H9 (cell line): ENCODE data around the gene CEP112. TPM values are rescaled to one million over a fixed set of nuclear protein-coding genes. Genes with fewer than 3 reads are reported as not detected.

Source experiments
- DNase-seq: peaks from one replicate; pipeline ENCODE4 v3.0.0-alpha.2; 2017
- H2AFZ ChIP-seq: one replicate; pipeline ENCODE4 v1.6.1; 2013; ENCODE audit warnings: mild to moderate bottlenecking, low read length, control low read depth, moderate library complexity
- H2AK5ac ChIP-seq: 2 replicates; pipeline ENCODE4 v1.6.1; 2013; ENCODE audit warnings: low read length, control low read depth, mixed read lengths; ENCODE audit not compliant: insufficient read length
- H2BK120ac ChIP-seq: one replicate; pipeline ENCODE4 v1.6.1; 2013; ENCODE audit warnings: low read depth, mild to moderate bottlenecking, low read length, control low read depth, inconsistent platforms; ENCODE audit not compliant: poor library complexity, severe bottlenecking
- H2BK12ac ChIP-seq: 2 replicates; pipeline ENCODE4 v1.6.1; 2013; ENCODE audit warnings: low read length, control low read depth, mixed read lengths, low read depth; ENCODE audit not compliant: insufficient read length
- H2BK15ac ChIP-seq: 2 replicates; pipeline ENCODE4 v1.6.1; 2013; ENCODE audit warnings: low read depth, low read length, control low read depth
- H2BK20ac ChIP-seq: one replicate; pipeline ENCODE4 v1.6.1; 2013; ENCODE audit warnings: low read depth, mild to moderate bottlenecking, low read length, control low read depth, inconsistent platforms; ENCODE audit not compliant: poor library complexity, severe bottlenecking
- H2BK5ac ChIP-seq: 2 replicates; pipeline ENCODE4 v1.6.1; 2013; ENCODE audit warnings: low read length, control low read depth, mixed read lengths; ENCODE audit not compliant: insufficient read length
- H3K14ac ChIP-seq: 2 replicates; pipeline ENCODE4 v1.6.1; 2013; ENCODE audit warnings: low read length, control low read depth; ENCODE audit not compliant: insufficient read depth
- H3K18ac ChIP-seq: 2 replicates; pipeline ENCODE4 v1.6.1; 2013; ENCODE audit warnings: low read depth, mild to moderate bottlenecking, mixed read lengths, low read length, control low read depth; ENCODE audit not compliant: insufficient read length
- H3K23ac ChIP-seq: 2 replicates; pipeline ENCODE4 v1.6.1; 2013; ENCODE audit warnings: low read length, control low read depth, mixed read lengths, low read depth; ENCODE audit not compliant: insufficient read length
- H3K23me2 ChIP-seq: 2 replicates; pipeline ENCODE4 v1.6.1; 2013; ENCODE audit warnings: low read depth, mild to moderate bottlenecking, mixed read lengths, low read length, control low read depth; ENCODE audit not compliant: insufficient read length, poor library complexity, severe bottlenecking
- H3K27ac ChIP-seq: 2 replicates; pipeline ENCODE4 v1.5.1; 2013; ENCODE audit warnings: low read length, control low read depth, mixed read lengths, low read depth; ENCODE audit not compliant: insufficient read length
- H3K27me3 ChIP-seq: 2 replicates; pipeline ENCODE4 v1.6.1; 2013; ENCODE audit warnings: low read length, control low read depth, inconsistent platforms; ENCODE audit not compliant: insufficient read depth
- H3K4ac ChIP-seq: 2 replicates; pipeline ENCODE4 v1.6.1; 2013; ENCODE audit warnings: low read depth, mild to moderate bottlenecking, control low read depth, inconsistent platforms, low read length, moderate library complexity
- H3K4me1 ChIP-seq: 2 replicates; pipeline ENCODE4 v1.6.1; 2013; ENCODE audit warnings: low read length, control low read depth, inconsistent platforms; ENCODE audit not compliant: insufficient read depth
- H3K4me2 ChIP-seq: 2 replicates; pipeline ENCODE4 v1.6.1; 2013; ENCODE audit warnings: low read length, control low read depth, mixed read lengths; ENCODE audit not compliant: insufficient read length, insufficient read depth
- H3K56ac ChIP-seq: 2 replicates; pipeline ENCODE4 v1.6.1; 2013; ENCODE audit warnings: low read depth, mild to moderate bottlenecking, mixed read lengths, low read length, control low read depth; ENCODE audit not compliant: insufficient read length
- H3K79me1 ChIP-seq: 2 replicates; pipeline ENCODE4 v1.6.1; 2013; ENCODE audit warnings: low read depth, mild to moderate bottlenecking, moderate library complexity, low read length, control low read depth, inconsistent platforms; ENCODE audit not compliant: insufficient read depth, poor library complexity, severe bottlenecking
- H3K79me2 ChIP-seq: 2 replicates; pipeline ENCODE4 v1.6.1; 2013; ENCODE audit warnings: low read length, control low read depth, inconsistent platforms; ENCODE audit not compliant: insufficient read depth
- H3K9ac ChIP-seq: 2 replicates; pipeline ENCODE4 v1.6.1; 2013; ENCODE audit warnings: low read length, control low read depth, mixed read lengths; ENCODE audit not compliant: insufficient read length; ENCODE audit errors: extremely low read depth
- H3K9me3 ChIP-seq: one replicate; pipeline ENCODE4 v1.6.1; 2013; ENCODE audit warnings: low read depth, low read length, inconsistent platforms; ENCODE audit not compliant: control insufficient read depth
- H3T11ph ChIP-seq: one replicate; pipeline ENCODE4 v1.6.1; 2013; ENCODE audit warnings: mild to moderate bottlenecking, low read length, control low read depth, inconsistent platforms
- H4K20me1 ChIP-seq: one replicate; pipeline ENCODE4 v1.6.1; 2013; ENCODE audit not compliant: control insufficient read depth, insufficient read length, insufficient read depth
- H4K5ac ChIP-seq: 2 replicates; pipeline ENCODE4 v1.6.1; 2013; ENCODE audit warnings: low read depth, mild to moderate bottlenecking, mixed read lengths, low read length, control low read depth; ENCODE audit not compliant: insufficient read length
- H4K8ac ChIP-seq: replicated peaks from 2 replicates; pipeline ENCODE4 v1.6.1; 2013; ENCODE audit warnings: low read length, control low read depth, mixed read lengths, low read depth; ENCODE audit not compliant: insufficient read length
- H4K91ac ChIP-seq: 2 replicates; pipeline ENCODE4 v1.6.1; 2013; ENCODE audit warnings: low read depth, mild to moderate bottlenecking, moderate library complexity, mixed read lengths, low read length, control low read depth; ENCODE audit not compliant: insufficient read length
- H3K27ac Mint-ChIP-seq, 3 experiments: 2 replicates in 2 of 3; 3 replicates in 1 of 3; pipeline ENCODE4 v1.8.0; 2020 to 2021; ENCODE audit warnings: mixed read lengths in 3 of 3, mild to moderate bottlenecking in 1 of 3, moderate library complexity in 1 of 3
- H3K27me3 Mint-ChIP-seq: 2 replicates; pipeline ENCODE4 v1.8.0; 2021; ENCODE audit warnings: low read depth, mild to moderate bottlenecking, moderate library complexity, mixed read lengths
- H3K36me3 Mint-ChIP-seq, 3 experiments: 2 replicates in 2 of 3; 3 replicates in 1 of 3; pipeline ENCODE4 v1.8.0; 2020 to 2021; ENCODE audit warnings: low read depth in 3 of 3, mixed read lengths in 3 of 3; ENCODE audit not compliant: insufficient read depth in 1 of 3
- H3K4me1 Mint-ChIP-seq, 2 experiments: 2 replicates each; pipeline ENCODE4 v1.8.0; 2020; ENCODE audit warnings: mixed read lengths in 2 of 2
- H3K4me3 Mint-ChIP-seq, 2 experiments: 2 replicates in 1 of 2; 3 replicates in 1 of 2; pipeline ENCODE4 v1.8.0; 2020 to 2021; ENCODE audit warnings: mild to moderate bottlenecking in 2 of 2, mixed read lengths in 2 of 2, moderate library complexity in 1 of 2
- H3K9me3 Mint-ChIP-seq, 2 experiments: 2 replicates in 1 of 2; 3 replicates in 1 of 2; pipeline ENCODE4 v1.8.0; 2020; ENCODE audit warnings: mild to moderate bottlenecking in 2 of 2, mixed read lengths in 2 of 2, moderate library complexity in 1 of 2
- WGBS: extraction: QIAGEN DNeasy Blood & Tissue Kit; methylation state at CpG from one replicate; pipeline ENCODE4 v1.1.7; 2013; ENCODE audit warnings: missing lambda C conversion rate, low lambda C conversion rate, mixed read lengths; ENCODE audit not compliant: insufficient read length; ENCODE audit errors: extremely low coverage; 5-methylcytosine and 5-hydroxymethylcytosine counted together
- total RNA-seq: library from RNA; stranded (reverse); gene quantifications from 2 replicates; pipeline ENCODE4 v1.2.1, GENCODE V29; 2021
- TF ChIP-seq, protein P1 (sequence below): fragments of 200-600 bp; sonication (generic); conservative IDR thresholded peaks from 3 replicates; pipeline ENCODE4 v1.8.0; 2021; ENCODE audit warnings: antibody characterized with exemption, mild to moderate bottlenecking

Gene CEP112
- total RNA-seq, 1 experiment from 2014 or later: 5.4 TPM

DNA sequence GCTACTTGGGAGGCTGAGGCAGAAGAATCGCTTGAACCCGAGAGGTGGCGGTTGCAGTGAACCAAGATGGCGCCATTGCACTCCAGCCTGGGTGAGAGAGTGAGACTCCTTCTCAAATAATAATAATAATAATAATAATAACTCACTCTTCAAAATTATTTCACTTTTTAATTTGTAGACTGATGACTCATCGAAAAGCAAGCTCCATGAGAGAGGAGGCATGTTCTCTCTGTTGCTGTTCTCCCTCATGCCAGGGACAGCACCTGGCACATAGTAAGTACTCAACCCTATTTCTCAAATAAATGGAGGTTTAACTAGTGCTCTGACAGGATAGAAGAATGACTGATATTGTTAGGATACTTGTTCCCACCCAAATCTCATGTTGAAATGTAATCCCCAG, 265.3 kb downstream of the CEP112 start:
- H3K14ac ChIP-seq: no peak overlapping the region
- Mint-ChIP-seq H3K9me3 (peaks cover 0 to 2% of the 10 kb centered on the region in 2 experiments; a peak in 2 of 5 replicates), H3K27ac (no peak overlapping the region), H3K4me1 (no peaks in the 10 kb centered on the region), H3K36me3 (peaks cover 2 to 7% (median 6%) of the 10 kb centered on the region in 3 experiments; a peak in 5 of 7 replicates), H3K27me3 (no peaks in the 10 kb centered on the region), H3K4me3 (no peak overlapping the region)
- no peak overlapping the region for H4K5ac ChIP-seq
- no peak overlapping the region for H2BK20ac ChIP-seq
- no peaks in the 10 kb centered on the region for H4K20me1 ChIP-seq
- no peak overlapping the region for H2AFZ ChIP-seq
- no peak overlapping the region for H2BK5ac ChIP-seq
- H3K9me3 ChIP-seq: no peaks in the 10 kb centered on the region
- H3K4ac ChIP-seq: no peak overlapping the region
- H3K79me2 ChIP-seq: no peaks in the 10 kb centered on the region
- no peak for DNase-seq
- TF ChIP-seq, protein P1, sequence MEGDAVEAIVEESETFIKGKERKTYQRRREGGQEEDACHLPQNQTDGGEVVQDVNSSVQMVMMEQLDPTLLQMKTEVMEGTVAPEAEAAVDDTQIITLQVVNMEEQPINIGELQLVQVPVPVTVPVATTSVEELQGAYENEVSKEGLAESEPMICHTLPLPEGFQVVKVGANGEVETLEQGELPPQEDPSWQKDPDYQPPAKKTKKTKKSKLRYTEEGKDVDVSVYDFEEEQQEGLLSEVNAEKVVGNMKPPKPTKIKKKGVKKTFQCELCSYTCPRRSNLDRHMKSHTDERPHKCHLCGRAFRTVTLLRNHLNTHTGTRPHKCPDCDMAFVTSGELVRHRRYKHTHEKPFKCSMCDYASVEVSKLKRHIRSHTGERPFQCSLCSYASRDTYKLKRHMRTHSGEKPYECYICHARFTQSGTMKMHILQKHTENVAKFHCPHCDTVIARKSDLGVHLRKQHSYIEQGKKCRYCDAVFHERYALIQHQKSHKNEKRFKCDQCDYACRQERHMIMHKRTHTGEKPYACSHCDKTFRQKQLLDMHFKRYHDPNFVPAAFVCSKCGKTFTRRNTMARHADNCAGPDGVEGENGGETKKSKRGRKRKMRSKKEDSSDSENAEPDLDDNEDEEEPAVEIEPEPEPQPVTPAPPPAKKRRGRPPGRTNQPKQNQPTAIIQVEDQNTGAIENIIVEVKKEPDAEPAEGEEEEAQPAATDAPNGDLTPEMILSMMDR: no peak
- no peak overlapping the region for H4K91ac ChIP-seq
- H3K4me2 ChIP-seq: no peak overlapping the region
- H3K4me1 ChIP-seq: no peaks in the 10 kb centered on the region; the same call in 1 of the 2 replicates
- no peak overlapping the region for H3K27ac ChIP-seq
- no peaks in the 10 kb centered on the region for H3K27me3 ChIP-seq
- no peak overlapping the region for H3K56ac ChIP-seq
- no peak overlapping the region for H3K23ac ChIP-seq
- no peak overlapping the region for H3T11ph ChIP-seq
- H2BK12ac ChIP-seq: no peak overlapping the region
- no peak overlapping the region for H2AK5ac ChIP-seq
- no peak overlapping the region for H2BK120ac ChIP-seq
- no peaks in the 10 kb centered on the region for H3K23me2 ChIP-seq
- WGBS: no CpG with 5 or more reads among the region's 5 CpGs
- no peak overlapping the region for H3K9ac ChIP-seq
- no peak overlapping the region for H4K8ac ChIP-seq
- no peak overlapping the region for H3K18ac ChIP-seq
- no peaks in the 10 kb centered on the region for H3K79me1 ChIP-seq
- H2BK15ac ChIP-seq: no peak overlapping the region
